HT-29 (cell line): ENCODE results near the gene MICAL3. TPM values are rescaled to one million over a fixed set of nuclear protein-coding genes. Genes with fewer than 3 reads are reported as not detected.

ENCODE experiments used
- DNase-seq: peaks from one replicate; pipeline ENCODE4 v3.0.0-alpha.2; 2015; ENCODE audit warnings: low spot score
- total RNA-seq: library from RNA; depleted of rRNA; stranded (reverse); fragments of >200 nt; shearing (Covaris generic); gene quantifications from 2 replicates; pipeline ENCODE4 v1.2.3, GENCODE V29; 2014

Gene MICAL3
- total RNA-seq, 1 experiment from 2014 or later: 11.2 TPM

DNA sequence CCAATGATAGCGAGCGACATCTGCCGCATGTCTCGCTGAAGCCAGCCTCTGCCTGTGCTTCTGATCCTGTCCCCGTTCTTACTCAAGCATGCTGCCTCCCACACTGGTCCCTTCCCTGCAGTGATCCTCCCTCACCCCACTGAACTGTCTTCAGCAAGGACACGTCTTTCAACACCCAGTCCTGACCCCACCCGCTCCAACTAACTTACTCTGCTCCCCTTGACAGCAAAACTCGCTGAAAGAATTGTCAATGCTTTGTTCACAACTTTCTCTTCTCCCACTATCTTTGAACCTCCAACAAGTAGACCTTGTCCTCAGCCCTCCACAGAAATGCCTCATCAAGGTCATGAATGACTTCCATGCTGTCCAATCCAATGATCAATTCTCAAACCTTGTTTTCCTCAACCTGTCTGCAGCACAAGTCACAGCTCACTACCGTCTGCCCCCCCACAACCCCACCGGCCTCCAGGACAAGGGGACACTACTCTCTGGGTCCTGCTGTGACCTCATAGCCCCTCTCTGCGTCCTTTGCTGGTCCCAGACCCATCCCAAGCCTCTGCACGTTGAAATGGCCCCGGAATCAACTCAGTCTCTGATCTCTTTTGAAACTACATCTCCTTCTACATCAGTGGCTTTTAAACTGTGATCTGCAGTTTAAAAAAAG lies 108.0 kb downstream of the MICAL3 start:
- DNase-seq: no peak

GRCh38 chr22:17915676-17916075 lies 108.7 kb downstream of the MICAL3 start:
- DNase-seq: no peak

DNA sequence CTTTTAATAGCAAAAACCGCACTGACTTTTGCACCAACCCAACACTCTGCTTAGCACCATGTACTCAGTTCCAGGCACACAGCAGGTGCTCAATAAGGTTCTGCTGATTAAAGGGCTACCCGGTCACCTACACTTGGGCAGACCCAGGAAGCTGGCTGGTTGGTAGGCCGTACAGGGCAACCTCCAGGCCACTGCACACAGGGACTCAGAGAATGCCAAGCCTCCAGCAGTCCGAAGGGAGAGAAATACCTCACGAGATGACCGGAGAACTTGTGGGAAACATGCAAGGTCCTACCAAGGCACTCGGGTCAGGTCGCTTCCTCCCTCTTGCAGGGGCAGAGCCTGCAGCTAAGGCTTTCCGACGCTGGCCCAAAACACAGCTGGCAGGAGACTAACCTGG lies 109.2 kb downstream of the MICAL3 start:
- no peak for DNase-seq

GRCh38 chr22:17914474-17914873 lies 109.9 kb downstream of the MICAL3 start:
- DNase-seq: no peak

DNA sequence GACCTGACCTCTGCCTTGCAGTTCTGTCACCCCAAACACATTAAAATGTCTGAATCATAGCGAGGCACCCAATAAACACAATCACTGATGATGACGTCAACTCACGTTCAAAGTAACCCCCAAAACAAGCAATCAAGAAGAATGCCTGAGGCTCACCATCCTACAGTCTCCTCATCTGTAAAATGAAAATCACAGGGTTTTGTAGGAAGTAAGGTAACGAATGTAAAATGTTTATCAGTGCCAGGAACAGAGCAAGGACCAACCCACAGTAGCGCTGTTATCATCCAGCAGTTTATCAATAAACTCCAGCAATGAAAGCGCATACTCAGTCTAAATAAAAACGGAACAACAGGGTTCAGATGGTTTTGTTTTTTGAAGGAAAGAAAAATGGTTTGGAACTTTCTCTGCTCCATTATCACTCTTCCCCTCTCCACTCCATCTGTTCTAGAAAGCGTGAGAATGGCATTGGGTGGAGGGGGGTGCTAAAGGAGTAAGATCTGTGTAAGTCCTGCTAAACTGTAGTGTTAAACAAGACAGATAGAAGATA lies 110.5 kb downstream of the MICAL3 start:
- DNase-seq: no peak

DNA sequence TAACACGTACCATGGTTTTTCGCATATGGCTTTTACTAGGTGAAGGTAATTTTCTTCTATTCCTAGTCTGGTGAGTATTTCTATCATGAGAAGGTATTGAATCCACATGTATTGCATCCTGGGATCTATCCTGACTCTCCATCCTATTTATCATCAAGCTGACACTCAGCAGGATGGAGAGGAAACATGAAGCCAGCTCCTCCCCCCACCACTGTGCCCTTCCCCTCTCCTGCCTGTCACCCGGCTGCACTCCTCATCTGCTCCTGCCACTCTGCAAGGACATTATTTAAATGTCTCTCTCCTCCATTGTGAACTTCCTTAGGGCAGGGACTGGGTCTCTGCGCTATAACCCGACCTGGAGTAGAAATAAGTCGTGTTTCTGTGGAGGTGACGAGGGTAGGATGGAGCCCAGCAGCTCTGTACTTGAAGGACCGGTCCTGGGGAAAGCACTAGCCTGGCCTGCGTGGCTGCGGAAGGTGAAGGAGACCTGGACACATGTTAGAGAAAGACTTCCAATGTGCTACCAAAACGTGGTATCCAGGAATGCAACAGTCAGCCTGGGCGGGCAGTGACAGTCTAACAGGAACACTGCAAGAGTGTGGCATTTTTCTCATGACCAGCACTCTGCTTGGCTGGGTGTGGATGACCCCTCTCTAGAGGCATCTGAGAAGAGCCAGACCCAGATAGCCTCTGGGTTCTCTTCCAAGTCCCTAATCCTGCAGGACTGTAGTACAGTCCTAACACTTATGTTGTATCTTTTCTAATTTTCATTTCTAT lies 111.2 kb downstream of the MICAL3 start:
- no peak for DNase-seq

- DNase-seq: no peak
These were observed 112.5 kb downstream of the MICAL3 start for GRCh38 chr22:17911887-17912286.

GRCh38 chr22:17911312-17911705 lies 113.1 kb downstream of the MICAL3 start:
- no peak for DNase-seq

DNA sequence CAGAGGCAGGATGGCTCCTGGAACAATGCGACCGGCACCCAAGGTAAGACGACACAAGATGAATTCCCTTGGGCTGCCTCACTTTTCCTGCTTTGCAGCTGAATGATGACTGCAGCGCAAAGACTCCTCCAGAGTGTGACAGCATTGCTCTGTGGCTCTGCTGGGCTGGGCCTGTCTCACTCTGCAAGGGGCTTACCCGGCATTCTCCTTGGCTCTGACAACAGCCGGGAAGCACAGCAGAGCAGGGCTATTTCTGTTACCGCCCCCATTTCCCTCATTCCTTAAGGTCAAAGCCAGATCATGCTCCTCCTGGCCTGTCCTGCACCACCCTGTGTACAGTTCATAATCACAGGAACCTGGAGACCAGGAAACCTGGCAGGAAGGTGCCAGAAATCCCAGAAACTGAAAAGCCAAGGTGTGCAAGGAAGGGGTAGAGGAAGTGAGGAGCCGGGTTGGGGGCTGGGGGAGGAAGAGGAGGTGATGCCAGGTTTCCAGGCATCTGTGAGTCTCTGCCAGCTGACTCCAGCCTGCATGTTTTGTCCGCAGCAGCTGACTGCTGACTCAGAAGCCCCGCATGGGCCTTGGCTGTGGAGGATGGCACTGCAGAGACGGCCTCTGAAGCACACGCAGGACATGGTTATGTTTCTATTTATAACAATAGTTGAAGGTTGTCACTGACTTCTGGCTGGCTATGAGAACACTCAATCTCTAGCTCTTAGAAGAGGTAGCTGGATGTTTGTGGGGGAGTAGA lies 113.6 kb downstream of the MICAL3 start:
- DNase-seq: peak; percentile 3

- no peak for DNase-seq
These were observed 116.7 kb downstream of the MICAL3 start for GRCh38 chr22:17907748-17908051.

- DNase-seq: no peak
These were observed 117.2 kb downstream of the MICAL3 start for GRCh38 chr22:17906978-17907747.

- no peak for DNase-seq
These were observed 118.9 kb downstream of the MICAL3 start for GRCh38 chr22:17905445-17905844.

DNA sequence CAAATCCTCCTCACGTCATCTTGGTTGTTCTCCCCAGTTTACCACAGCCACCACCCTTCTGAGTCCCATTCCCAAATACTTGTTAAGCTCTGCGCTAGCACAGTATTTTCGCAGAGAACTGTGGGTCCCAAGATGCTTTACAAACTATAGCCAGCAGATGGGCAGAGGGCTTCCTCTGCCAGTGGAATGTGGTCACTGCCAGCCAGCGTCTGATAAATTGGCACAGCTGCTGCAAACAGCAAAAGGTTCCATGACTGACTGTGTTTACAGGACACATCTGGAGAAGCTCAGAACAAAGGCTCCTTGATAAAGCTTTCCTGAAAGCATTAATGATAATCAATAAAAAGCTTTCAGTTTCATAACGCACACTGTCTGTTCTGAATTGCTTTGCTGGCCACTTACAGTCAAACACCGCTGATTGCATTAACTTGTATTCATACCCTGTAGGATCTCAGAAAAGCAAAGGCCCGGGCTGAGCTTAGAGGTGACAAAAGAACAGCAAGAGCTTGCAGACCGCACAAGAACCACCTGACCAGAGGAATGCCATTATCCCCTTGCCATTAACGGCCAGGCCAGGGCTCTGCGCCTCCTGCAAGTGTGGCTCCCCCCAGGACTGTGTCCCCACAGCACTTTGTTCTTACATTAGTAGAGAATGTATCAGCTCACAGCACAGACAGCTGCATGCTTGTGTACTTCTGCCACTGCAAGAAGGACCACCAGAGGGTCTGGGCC lies 120.6 kb downstream of the MICAL3 start:
- DNase-seq: no peak

DNA sequence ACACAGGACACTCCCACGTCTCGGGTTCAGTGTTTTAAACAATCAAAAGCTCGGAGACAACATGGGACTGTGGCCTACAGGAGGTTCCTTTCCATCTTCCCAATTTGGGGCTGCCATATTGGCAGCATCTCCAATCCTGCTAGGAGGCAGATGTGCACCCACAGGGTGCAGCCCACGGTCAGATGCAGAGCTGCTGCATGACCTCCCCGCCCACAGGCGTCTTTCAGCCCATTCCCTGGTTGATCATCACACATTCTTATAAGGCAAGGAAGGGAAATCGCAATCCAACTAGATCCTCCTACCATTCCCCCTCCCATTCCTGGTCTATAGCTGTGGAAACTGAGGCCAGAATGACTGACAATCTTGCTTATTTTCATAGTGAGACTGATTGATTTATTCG lies 121.4 kb downstream of the MICAL3 start:
- no peak for DNase-seq

DNA sequence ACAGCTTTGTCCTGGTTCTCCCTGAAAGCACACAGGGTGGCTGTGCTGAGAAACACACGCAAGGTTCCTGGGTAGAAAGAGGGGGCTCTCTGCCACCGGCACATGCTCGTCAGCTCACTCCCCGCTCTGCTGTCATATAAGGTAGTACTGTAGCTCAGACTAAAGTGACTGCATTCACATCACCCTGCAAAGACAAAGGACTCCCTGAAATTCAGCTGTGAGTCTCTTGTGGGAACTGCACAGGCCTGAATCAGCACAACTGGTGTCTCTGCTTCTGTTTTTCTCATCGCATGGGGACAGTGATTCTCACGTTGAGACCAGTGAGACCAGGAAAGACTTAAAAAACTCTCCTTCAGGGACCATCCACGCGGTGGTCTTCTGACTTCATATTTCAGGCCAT lies 126.0 kb downstream of the MICAL3 start:
- DNase-seq: no peak

GRCh38 chr22:17897858-17898257 lies 126.5 kb downstream of the MICAL3 start:
- DNase-seq: no peak

DNA sequence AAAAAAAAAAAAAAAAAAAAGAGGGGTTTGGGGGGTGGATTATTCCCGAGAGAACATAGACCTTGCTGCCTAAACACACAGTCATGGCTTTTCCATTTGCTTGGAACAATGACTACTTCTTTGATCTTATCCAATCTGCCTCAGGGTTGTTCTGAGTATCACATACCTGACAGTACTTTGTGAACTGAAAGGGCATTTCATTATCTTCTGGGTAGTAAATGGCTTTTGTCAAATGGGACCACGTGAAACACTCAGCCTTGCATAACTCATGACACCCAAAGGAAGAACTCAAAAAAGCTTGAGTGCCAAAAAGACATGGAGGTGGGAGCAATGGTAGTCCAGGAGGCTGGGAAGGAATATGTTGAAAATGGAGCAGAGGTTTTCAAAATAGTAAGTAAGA lies 126.9 kb downstream of the MICAL3 start:
- no peak for DNase-seq

DNA sequence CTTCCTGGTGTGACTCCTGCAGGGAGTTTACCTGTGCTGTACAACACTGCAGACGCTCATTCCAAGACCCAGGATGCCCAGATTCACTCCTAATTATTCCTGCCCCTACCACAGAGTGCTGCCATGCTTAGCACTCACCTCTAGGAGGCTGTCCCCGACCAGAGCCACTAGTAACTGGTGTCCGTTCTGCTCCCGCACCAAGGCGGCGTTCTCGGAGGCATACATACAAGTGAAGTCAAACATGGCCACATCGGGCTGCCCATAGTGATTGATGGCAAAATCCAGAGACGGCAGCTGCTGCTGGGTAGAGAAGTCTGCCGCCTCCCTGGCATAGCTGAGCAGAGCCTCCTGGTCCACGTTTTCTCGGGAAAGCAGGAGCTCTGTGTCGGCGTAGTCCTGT lies 127.8 kb downstream of the MICAL3 start:
- DNase-seq: no peak

DNA sequence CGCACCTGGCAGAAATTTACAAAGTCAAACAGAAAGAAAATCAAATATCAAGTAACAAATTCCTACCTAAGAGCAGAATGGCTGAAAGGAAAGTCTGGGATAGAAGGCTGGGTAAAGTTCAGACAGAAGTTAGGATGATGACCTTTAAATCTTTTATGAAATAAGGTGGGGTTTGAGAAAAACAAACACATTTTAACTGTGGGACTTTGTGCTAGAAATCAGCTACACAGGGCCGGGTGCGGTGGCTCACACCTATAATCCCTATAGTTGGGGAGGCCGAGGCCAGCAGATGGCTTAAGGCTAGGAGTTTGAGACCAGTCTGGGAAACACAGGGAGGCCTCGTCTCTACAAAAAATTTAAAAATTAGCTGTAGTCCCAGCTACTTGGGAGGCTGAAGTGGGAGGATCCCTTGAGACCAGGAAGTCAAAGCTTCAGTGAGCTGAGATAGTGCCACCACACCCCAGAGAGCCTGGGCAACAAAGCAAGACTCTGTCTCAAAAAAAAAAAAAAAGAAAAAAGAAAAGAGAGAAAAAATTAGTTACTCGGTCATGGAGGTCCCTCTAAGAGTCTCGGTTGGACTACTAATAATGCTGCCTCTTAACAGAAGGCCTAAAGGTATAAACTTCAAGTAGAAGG lies 130.3 kb downstream of the MICAL3 start:
- DNase-seq: no peak

DNA sequence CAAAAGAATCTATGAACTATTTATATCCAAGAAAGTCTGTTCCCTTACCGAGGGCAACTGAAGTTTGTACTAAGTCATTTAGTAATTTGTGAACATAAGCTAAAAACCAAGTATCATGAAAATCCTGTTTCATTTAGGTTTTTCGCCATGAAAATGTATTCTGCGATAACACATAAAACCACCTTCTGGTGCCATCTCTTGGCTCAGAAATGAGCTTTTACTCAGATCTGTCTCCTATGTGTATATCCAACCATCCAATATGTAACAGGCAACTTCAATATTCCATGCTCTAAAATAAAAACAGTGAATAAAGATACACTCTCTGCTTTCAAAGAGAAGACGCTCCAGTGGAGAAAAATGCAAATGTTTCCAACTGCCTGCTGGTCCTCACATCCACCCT lies 132.0 kb downstream of the MICAL3 start:
- no peak for DNase-seq
